Testis (tissue), 2 donors: ENCODE measurements around the gene GPER1.
A peak's percentile ranks its signal among the peaks of the same experiment; 100 is the strongest.

Source experiments
- CTCF ChIP-seq, 3 experiments: fragments of 450-650 bp in 2 of 3; fragments of 200-600 bp in 1 of 3; sonication (generic) in 1 of 3; IDR thresholded peaks; one replicate each; pipeline ENCODE4 v1.5.1; 2016 to 2019; ENCODE audit warnings: antibody characterized with exemption in 3 of 3, mild to moderate bottlenecking in 2 of 3, moderate library complexity in 1 of 3
- POLR2A ChIP-seq: fragments of 450-650 bp; IDR thresholded peaks from one replicate; pipeline ENCODE4 v1.6.1; 2017; ENCODE audit warnings: antibody characterized with exemption, mild to moderate bottlenecking, moderate library complexity

GRCh38 chr7:1086588-1087464 is 1.1 kb upstream of the GPER1 start:
- TF ChIP-seq CTCF (IDR thresholded peaks at IDR 0.05) (peak; percentile 85 to 98 (median 88)), POLR2A (no peak)
